HG02798 (cell line): ENCODE data around the gene PSMG3.
"Not testable (repeated sequence)": the region's sequence is repeated elsewhere in the genome, so short reads cannot be mapped to it uniquely, and the experiment has no call there.

Source experiments
- ATAC-seq: cut with Tn5 transposase; IDR thresholded peaks from one replicate; pipeline ENCODE4 v1.9.1; 2021; ENCODE audit warnings: mild to moderate bottlenecking; ENCODE audit not compliant: unreplicated experiment, poor library complexity

The PSMG3 gene

DNA sequence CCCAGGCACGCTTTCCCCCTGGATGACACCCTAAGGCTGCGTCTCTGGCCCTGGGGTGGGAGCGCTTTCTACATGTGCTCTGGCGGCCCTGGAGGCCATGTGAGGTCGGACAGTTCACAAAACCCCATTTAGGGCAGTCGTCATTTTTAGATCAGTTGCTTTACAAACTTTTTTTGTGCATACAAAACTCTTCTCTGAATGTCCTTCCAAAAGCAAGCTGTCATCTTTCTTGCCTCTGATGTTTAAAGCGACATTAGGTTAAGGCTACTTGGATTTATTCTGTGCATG lies 33.4 kb downstream of the PSMG3 start:
- ATAC-seq = no peak

DNA sequence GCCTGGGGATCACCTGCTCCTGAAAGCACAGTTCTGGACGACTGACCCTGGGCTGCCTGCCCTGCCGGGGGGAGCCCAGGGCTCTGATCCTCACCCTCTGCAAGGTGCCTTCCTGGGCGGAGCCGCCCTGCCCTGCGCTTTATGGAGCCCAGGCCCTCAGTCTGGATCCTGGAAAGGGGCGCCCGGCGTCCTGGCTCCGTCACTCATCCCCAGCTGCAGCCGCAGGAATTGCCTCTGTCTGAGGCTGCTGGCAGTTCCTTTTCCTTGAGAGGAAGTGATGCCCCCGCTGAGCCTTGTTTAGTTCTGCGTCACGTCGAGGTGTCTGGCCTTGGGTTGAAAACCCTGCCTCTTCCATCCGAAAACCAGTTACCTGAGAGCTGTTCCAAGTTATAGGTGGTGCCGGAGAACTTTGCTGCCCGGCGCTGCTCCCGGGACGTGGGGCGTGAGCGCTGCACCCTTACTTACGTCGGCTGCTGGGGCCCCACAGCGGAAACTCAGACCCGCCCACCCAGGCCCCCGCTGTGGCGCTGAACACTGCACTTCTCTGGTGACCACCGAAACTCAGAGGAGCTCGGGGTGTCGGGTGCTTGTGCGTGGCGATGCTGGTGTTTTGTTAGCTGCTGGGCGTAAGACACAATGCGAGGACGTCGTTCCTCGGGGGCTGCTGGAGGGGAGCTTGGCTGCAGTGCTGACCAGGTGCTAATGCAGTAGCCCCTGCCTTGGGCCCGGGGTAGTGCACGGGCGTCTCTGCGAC lies 34.0 kb downstream of the PSMG3 start:
- no peak for ATAC-seq

DNA sequence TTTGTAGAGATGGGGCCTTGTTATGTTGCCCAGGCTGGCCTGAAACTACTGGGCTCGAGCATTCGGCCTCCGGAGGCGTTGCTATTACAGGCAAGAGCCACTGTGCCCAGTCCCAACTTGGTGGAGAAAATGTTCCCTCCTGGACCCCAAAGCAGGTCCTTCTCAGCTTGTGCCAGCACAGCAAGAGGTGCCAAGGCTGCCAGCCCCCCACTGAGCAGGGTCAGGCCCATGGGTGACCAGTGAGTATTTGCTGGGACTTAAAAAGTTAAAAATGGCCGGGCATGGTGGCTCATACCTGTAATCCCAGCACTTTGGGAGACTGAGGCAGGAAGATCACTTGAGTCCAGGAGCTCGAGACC lies 34.8 kb downstream of the PSMG3 start:
- ATAC-seq = no peak

DNA sequence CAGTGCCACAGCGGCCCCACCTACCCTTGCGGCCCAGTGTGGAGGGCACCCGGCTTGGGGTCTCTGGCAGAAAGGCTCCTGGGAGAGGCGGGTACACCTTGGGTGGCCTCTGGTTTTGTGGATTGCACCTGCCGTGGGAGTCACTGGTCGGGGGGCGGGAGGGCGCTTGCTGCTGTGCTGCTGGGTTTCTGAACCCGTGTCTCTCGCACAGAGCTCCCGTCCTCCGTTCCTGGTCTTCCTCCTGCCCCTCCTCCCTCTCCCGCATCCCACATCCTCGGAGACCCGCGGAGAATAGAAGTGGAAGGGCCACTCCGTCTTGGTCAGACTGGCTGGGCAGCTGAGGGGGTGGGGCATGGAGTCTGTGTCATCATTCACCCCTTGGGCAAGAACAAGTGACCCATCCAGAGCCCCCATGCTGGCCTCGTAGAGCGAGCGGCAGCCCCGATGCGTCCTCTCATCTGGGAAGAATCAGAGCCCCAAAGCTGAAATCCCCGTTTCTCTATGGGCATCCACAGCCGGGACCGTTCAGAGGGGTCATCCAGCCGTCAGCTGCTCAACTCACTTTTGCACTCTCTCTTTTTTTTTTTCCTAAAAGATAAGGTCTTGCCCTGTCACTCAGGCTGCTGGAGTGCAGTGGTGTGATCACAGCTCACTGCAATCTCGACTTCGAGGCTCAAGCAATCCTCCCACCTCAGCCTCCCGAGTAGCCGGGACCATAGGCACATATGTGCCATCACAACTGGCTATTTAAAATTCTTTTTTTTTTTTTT lies 35.3 kb downstream of the PSMG3 start:
- no peak for ATAC-seq

DNA sequence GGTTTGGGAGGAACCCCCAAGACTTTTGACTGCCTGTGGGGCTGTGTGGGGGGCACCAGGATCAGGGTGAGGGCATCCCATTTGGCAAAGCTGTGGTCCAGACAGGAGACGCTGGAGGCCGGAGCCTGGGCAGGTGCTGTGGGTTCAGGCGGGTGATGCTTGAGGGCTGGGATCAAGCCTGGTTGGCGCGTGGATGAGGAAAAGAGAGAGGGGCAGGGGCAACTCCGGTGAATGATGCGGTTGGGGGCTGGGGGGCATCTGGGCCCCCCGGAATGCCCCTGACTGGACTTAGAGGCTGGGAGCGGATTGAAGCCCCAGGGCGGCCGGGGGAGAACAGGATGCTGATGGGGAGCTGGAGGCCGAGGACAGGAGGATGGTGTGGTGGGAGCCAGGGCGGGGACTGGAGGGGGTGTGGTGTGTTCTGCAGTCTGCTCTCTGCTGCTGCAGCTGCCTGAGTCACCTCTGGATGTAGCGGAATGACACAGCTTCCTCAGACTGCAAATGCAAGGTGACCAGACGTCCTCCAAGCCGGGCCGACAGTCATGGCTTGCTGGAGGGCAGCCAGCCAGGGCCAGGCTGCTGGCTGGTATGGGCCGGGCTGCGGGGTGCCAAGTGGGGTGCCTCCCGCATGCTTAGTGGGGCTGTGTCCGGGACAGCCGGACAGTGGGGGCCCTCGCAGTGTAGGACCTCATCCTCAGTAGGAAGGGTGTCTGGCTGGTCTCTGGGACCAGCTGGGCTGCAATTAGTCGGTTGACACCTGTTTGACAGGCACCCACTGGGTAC lies 36.1 kb downstream of the PSMG3 start:
- no peak for ATAC-seq

DNA sequence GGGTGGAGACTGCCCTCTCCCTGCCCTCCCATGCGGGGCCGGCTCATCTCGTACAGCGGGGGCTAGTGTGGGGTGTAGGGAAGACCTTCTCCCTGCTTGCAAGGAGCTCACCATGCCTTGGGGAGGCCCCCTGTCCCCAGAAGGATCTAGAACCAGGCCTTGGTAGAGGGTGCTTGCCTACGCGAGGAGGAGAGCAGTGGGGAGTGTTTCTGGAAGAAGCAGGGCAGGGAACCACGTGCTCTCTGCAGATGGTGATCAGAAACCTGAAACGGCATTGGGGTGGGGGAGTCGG lies 36.6 kb downstream of the PSMG3 start:
- no peak for ATAC-seq

DNA sequence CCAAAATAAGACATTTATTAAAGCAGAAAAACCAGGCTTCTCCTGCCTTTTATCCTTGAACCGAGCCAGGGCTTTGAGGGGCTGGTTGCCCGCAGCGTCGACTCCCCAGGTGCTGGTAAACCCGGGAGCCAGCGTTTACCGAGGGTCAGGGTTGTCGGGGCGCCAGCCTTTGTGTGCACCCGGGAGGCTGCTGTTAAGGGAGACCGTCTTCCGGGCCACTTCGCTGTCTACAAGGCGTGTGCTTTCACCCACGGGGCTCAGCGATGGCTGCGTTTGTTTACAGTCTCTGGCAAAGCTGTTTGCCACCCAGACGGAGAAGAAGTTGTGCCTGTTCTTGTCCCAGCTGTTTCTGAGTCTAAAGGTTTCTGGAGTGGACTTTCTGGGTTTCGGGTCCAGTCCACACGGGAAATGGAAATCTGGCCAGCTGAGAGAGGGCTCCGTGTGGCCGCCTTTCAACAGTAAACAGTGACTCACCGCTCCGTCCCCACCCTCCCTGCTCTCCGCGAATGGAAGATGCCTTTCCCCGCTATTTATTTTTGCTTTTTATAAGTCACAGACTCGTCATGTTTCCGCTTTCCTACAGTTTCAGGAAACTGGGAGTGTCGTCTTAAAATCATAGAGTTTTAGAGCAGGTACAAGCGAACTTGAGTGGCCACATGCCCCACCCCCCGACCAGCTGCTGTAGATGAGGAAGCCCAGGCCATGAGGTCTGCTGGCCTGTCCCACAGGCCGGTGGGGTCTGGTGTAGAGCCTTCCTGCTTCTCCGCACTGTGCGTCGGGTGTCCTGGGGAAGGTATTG lies 37.2 kb downstream of the PSMG3 start:
- ATAC-seq = no peak

DNA sequence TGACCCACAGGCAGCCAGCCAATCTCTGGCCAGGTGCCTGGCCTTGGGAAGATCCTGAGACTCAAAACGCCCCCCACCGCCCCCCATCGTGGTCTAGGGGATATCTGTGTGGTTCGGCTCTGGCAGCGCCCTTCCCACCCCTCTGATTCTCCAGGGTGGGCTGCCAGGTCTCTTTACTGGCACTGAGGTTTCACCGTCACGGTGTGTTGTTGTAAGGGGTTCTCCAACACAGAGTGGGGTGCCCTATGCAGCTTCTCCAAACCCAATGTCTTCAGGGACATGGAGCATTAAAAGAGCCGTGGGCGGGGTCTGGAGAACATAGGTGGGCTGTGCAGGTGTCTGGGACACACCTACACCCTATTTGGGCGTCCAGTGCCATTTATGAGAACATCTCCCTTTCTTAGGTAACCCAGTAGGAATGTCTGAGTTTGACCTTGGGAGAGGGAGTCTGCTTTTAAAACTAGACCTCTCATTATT lies 37.8 kb downstream of the PSMG3 start:
- no peak for ATAC-seq

DNA sequence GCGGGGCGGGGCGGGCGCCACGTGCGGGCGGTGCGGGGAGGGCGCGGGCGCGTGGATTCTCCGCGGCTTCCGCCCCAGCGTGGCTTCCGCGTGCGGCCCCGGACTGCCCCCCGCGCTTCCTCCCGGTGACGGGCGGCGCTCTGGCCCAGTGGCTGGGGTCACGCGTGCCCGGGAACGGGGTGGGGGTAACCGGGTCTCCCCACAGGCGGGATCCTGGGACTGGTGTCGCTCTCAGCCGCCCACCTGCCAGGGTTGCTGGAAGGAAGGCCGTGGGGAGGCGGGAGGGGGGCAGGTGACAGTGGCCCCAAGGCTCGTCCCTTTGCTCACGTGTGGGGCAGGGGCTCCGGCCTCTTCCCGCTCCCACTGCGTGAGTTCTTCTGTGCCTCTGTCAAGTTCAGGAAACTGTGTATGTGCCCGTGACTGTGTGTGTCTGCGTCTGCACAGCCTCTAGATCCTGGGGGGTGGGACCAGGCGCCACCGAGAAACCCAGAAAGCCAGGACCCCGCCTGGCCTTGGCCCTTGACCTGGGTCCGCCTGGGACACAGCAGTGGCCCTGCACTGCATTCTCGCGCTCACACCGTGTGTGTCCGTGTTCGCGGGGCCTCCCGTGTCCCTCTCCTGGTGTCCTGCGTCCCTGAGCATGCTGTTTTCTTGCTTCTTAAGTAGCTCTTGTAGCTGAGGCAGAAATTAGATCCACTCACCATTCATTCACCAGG lies 38.4 kb downstream of the PSMG3 start:
- ATAC-seq = peak; percentile 23

DNA sequence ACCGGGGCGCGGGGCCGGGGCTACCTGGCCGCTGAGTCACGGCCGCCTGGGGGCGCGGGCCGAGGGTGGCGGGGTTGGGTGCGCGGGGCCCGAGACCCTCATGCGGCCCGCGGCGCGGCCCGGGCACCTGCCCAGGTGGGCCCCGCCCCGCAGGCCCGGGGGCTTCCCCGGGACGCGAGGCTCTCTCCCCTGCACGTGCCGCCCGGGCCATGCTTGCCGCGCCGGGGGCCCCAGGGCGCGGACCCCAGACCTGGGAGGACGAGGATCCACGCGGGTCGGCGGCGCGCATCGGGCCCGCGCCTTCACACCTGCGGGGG lies 38.9 kb downstream of the PSMG3 start:
- peak; percentile 23 for ATAC-seq

DNA sequence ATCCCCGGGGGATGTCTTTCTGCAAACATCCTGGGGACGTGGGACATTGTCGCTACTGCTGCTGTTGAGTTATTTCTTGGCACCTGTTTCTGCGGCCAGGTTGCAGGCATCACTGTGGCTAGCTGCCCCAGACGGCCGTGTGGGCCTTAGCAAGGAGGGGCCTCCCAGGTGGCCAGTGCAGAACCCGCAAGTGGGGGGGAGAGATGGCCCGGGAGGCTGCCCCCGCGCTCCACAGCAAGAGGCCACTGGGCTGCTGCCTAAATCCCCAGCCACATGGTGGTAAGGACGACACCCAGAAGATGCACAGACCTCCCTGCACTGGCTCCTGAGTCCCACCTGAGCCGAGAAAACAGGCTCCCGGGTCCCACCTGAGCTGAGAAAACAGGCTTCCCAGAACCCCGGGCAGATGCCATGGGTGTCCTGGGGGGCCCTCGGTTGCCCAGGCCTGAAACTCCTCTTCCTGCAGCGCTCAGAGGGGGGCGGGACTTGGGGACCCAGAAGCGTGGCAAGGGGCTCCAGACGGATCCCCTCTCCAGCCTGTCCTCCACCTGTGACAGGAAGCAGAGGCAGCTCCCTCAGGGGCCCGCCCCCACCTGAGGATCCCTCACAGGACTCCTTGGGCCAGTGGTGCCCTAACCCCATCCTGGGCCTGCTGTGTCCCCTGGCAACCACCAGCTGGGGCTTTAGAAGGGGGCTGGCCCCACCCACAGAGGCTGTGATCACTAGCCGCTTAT lies 40.3 kb downstream of the PSMG3 start:
- ATAC-seq = no peak

DNA sequence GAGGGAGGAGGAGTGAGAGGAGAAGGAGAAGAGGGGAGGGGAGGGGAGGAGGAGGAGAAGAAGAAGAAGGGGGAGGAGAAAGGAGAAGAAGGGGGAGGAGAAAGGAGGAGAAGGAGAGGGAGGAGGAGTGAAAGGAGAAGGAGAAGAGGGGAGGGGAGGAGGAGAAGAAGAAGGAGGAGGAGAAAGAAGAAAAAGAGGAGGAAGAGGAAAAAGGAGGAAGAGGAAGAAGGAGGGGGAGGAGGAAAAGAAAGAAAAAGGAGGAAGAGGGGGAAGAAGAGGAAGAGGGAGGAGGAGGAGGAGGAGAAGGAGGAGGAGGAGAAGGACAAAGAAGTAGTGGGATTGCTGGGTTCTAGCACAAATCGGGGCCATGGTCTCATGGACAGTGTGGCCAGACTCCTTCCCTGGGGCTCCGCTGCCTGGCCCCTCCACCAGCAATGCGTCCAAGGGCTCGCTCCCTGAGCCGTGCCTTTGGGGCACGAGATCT lies 43.5 kb downstream of the PSMG3 start:
- no peak for ATAC-seq

DNA sequence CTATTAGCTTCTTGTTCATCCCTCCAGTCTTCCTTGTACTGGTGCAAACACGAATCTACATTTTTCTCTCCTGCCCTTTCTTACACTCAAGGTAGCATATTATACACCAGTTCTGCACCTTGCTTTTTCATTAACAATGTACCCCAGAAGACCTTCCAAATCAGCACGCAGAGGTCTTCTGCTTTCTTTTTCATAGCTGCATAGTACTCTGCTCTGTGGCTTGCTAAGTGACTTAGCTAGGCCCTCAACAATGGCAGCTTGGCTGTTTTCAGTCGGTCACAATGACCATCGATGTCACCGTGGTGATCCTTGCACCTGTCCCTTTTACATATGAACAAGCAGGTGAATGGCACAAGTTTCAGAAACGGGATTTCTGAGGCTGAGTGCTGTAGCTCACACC lies 44.4 kb downstream of the PSMG3 start:
- ATAC-seq = no peak

DNA sequence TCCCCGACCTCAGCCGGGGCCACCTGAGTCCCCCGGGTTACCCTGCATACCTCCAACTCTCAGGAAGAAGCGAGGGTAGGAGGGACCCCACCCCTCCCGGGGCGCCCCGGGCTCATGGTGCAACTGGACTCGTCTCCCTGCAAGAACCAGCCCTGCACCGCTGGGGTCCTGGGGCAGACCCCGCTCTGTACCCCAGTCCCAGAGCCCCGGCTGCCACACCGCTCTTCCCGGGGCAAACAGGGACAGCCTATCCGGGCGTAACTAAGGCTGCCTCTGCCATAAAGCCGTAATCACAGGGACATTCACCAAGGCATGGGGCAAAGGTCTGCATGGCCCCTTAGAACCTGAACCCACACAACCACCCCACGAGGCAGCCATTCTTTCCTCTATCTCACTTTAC lies 46.0 kb downstream of the PSMG3 start:
- ATAC-seq = no peak

DNA sequence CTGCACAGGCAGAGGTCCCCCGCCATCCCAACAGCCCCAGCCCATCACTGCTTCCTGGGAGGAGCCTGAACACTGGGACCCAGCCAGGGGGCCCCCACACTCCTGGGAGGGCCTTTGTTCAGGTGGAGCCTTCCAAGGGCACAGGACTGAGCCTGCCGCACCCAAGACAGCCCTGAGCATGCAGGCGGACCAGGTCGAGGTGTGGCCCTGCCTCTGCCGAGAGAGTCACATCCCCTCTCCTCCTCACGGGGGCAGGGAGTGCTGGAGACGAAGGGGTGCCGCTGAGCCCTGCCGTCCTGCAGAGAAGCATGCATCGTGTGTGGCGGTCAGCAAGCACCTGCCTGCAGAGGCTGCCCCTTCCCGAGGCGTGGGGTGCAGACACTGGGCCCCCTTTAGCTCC lies 46.6 kb downstream of the PSMG3 start:
- ATAC-seq = no peak

DNA sequence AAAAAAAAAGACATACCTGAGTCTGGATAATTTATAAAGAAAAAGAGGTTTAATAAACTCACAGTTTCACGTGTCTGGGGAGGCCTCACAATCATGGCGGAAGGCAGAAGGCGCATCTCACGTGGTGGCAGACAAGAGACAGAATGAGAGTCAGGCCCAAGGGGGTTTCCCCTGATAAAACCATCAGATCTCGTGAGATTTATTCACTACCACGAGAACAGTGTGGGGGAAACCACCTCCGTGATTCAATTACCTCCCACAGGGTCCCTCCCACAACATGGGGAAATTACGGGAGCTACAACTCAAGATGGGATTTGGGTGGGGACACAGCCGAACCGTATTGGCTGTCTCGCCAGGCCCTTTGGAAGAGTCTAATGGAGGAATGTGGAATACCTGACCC lies 48.4 kb downstream of the PSMG3 start:
- ATAC-seq = no peak

DNA sequence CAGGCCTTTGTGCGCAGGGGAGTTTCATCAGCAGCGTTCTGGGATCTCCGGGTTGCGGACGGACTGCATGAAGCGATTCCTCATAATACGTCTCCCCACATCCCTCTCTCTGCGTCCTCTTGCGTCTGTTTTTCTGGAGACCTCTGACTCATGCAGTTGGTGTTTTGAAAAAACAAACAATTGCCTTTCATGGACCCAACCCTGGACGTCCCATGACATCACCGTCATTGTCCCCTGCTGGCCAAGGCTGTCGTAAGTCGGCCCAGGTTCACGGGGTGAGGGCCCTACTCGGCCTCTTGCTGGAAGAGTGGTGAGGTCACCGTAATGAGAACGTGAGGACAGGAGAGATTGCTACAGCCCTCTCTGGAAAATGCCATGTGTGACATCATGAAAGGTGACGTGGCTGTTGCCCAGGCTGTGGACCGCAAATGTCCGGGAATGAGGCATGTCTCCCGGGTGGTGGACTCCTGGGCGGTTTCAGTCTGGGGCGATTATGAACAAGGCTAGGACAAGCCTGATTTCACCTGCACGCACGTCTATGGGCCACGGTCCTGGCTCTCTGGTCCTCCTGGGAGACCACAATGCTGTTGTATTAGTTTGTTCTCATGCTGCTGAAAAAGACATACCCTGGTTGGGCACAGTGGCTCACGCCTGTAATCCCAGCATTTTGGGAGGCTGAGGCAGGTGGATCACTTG lies 49.1 kb downstream of the PSMG3 start:
- no peak for ATAC-seq

DNA sequence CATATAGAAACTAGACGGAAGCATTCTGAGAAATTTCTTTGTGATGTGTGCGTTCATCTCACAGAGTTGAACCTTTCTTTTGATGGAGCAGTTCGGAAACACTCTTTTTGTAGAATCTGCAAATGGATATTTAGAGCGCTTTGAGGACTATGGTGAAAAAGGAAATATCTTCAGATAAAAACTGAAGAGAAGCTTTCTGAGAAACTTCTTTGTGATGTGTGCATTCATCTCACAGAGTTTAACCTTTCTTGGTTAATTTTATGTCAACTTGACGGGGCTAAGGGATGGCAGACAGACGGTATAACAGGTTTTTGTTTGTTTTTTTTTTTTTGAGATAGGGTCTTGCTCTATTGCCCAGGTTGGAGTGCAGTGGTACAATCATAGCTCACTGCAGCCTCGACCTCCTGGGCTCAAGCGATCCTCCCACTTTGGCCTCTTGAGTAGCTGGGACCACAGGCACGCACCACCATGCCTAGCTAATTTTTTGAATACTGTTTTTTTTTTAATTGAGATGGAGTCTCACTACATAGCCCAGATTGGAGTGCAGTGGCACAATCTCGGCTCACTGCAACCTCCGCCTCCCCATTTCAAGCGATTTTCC lies 50.4 kb downstream of the PSMG3 start:
- ATAC-seq = not testable (repeated sequence)
